Endothelial cell (in vitro differentiated cells): ENCODE data around the gene HTRA1. TPM values are rescaled to one million over a fixed set of nuclear protein-coding genes. Genes with fewer than 3 reads are reported as not detected.

Experiments
- DNase-seq: peaks from one replicate; pipeline ENCODE4 v3.0.0; 2021; ENCODE audit warnings: low spot score
- H3K27ac Mint-ChIP-seq: one replicate; pipeline ENCODE4 v1.8.0; 2021; ENCODE audit warnings: mixed read lengths, inconsistent platforms; ENCODE audit not compliant: unreplicated experiment
- H3K27me3 Mint-ChIP-seq: one replicate; pipeline ENCODE4 v1.8.0; 2021; ENCODE audit warnings: mild to moderate bottlenecking, moderate library complexity, mixed read lengths, inconsistent platforms; ENCODE audit not compliant: unreplicated experiment
- H3K36me3 Mint-ChIP-seq: one replicate; pipeline ENCODE4 v1.8.0; 2021; ENCODE audit warnings: mild to moderate bottlenecking, low read depth, mixed read lengths, inconsistent platforms; ENCODE audit not compliant: unreplicated experiment
- H3K4me1 Mint-ChIP-seq: one replicate; pipeline ENCODE4 v1.8.0; 2021; ENCODE audit warnings: mild to moderate bottlenecking, mixed read lengths, inconsistent platforms; ENCODE audit not compliant: unreplicated experiment
- H3K4me3 Mint-ChIP-seq: one replicate; pipeline ENCODE4 v1.8.0; 2021; ENCODE audit warnings: mild to moderate bottlenecking, mixed read lengths, inconsistent platforms; ENCODE audit not compliant: unreplicated experiment
- H3K9me3 Mint-ChIP-seq: one replicate; pipeline ENCODE4 v1.8.0; 2021; ENCODE audit warnings: mixed read lengths, inconsistent platforms; ENCODE audit not compliant: unreplicated experiment
- CTCF ChIP-seq: fragments of 200-600 bp; sonication (generic); IDR thresholded peaks from one replicate; pipeline ENCODE4 v1.5.0; 2021; ENCODE audit warnings: antibody characterized with exemption; ENCODE audit not compliant: unreplicated experiment
- total RNA-seq: library from RNA; stranded (reverse); fragmentation: NEBNext Ultra II Directional; extraction: Animal tissue kit (Norgen Biotek cat#: 25700); gene quantifications from one replicate; pipeline ENCODE4 v1.2.1, GENCODE V29; 2021; ENCODE audit not compliant: unreplicated experiment

Gene HTRA1
- total RNA-seq, 1 donor from 2014 or later: 72.3 TPM

GRCh38 chr10:122494173-122494820 is 32.9 kb downstream of the HTRA1 start:
- no peak for DNase-seq
- TF ChIP-seq CTCF: no peak
- no peaks in the 10 kb centered on the region for H3K9me3 Mint-ChIP-seq
- H3K4me3 Mint-ChIP-seq: no peak overlapping the region
- peaks cover 3% of the 10 kb centered on the region for H3K27me3 Mint-ChIP-seq
- H3K36me3 Mint-ChIP-seq: peaks cover 4% of the 10 kb centered on the region
- peaks cover 5% of the 10 kb centered on the region for H3K4me1 Mint-ChIP-seq
- H3K27ac Mint-ChIP-seq: no peak overlapping the region

- no peak overlapping the region for H3K4me3 Mint-ChIP-seq
- no peak overlapping the region for H3K27ac Mint-ChIP-seq
- peaks cover 3% of the 10 kb centered on the region for H3K27me3 Mint-ChIP-seq
- H3K36me3 Mint-ChIP-seq: peaks cover 4% of the 10 kb centered on the region
- TF ChIP-seq CTCF: no peak
- H3K9me3 Mint-ChIP-seq: no peaks in the 10 kb centered on the region
- H3K4me1 Mint-ChIP-seq: peaks cover 5% of the 10 kb centered on the region
- DNase-seq: no peak
Measured at GRCh38 chr10:122494833-122495232, 33.5 kb downstream of the HTRA1 start.

GRCh38 chr10:122495406-122496340 is 34.3 kb downstream of the HTRA1 start:
- Mint-ChIP-seq H3K4me1 (peaks cover 5% of the 10 kb centered on the region), H3K4me3 (peak overlapping the region; percentile 44), H3K36me3 (peaks cover 4% of the 10 kb centered on the region), H3K27ac (no peak overlapping the region), H3K27me3 (peaks cover 3% of the 10 kb centered on the region), H3K9me3 (no peaks in the 10 kb centered on the region)
- no peak for TF ChIP-seq CTCF
- no peak for DNase-seq

DNA sequence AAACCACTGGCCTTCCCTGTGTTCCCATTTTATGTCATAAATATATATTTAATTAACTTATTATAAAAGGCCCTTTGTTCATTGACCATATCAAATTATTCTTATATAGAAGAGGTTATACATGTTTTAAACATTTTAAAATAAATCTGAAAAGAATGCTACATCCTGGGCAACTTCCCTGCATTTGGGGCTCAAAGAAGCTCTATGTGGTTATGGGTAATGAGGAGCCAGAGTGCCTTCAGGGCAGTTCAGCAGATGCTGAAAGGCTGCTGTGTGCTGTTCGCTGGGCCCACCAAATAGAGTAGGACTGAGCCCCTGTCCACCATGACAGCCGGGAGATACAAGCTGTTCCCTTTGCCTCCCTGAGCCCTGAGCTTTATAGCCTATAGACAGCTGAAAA is 35.9 kb downstream of the HTRA1 start:
- Mint-ChIP-seq H3K27ac (no peak overlapping the region), H3K4me1 (peaks cover 5% of the 10 kb centered on the region)
- no peak for DNase-seq

More for the DNA sequence above, 35.9 kb downstream of the HTRA1 start:
- no peak for TF ChIP-seq CTCF
- Mint-ChIP-seq H3K27me3 (peaks cover 3% of the 10 kb centered on the region), H3K9me3 (no peaks in the 10 kb centered on the region), H3K36me3 (peaks cover 4% of the 10 kb centered on the region), H3K4me3 (no peak overlapping the region)
